Activated T-helper 9 cell treated with anti-CD3 and anti-CD28 coated beads, Interleukin-2, amount 50 U/mL, for 16 hours (primary cell): ENCODE data around the gene U2AF1L4.
"Not testable (repeated sequence)": the region's sequence is repeated elsewhere in the genome, so short reads cannot be mapped to it uniquely, and the experiment has no call there.

Experiments
- DNase-seq: peaks from one replicate; pipeline ENCODE4 v3.0.0-alpha.2; 2020; ENCODE audit warnings: low read depth

Gene U2AF1L4

DNA sequence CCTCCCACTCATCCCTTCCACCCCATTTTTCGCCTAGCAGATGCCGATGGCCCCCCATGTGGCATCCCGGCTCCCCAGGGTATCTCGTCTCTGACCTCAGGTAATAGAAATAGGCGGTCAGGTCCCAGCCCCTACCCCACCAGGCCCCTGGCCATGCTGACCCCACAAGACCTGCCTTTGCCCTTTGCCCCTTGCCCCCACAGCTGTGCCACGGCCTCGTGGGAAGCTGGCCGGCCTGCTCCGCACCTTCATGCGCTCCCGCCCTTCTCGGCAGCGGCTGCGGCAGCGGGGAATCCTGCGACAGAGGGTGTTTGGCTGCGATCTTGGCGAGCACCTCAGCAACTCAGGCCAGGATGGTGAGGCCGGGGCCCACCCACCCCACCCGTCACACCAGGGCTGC, 35.5 kb upstream of the U2AF1L4 start:
- no peak for DNase-seq

DNA sequence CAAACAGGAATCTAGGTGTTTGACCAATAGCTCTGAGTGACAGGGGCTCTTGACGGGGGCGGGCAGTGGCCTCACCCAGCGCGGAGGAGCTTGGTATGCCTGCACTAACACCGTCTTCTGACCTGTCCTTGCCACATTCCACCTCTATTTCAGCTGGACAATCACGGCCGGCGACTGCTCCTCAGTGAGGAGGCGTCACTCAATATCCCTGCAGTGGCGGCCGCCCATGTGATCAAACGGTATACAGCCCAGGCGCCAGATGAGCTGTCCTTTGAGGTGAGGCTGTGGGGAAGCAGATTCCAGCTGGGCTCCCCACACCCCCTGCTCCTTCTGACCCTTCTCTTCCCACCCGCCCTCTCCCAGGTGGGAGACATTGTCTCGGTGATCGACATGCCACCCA, 34.8 kb upstream of the U2AF1L4 start:
- no peak for DNase-seq

DNA sequence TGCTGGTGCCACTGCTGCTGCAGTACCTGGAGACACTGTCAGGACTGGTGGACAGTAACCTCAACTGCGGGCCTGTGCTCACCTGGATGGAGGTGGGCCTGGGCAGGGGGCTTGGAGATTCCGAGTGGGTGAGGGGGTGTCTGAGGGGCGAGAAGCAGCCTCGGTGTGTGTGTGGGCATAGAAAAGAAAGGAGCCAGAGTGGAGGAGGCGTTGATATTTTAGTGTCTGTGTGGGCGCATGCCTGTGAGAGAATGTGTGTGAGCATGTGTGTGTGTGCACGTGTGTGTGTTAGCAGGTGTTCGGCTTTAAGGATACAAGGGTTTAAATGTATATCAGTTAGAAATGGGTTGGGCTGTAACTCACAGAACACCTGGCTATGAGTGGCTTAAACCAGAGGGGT, 33.8 kb upstream of the U2AF1L4 start:
- no peak for DNase-seq

DNA sequence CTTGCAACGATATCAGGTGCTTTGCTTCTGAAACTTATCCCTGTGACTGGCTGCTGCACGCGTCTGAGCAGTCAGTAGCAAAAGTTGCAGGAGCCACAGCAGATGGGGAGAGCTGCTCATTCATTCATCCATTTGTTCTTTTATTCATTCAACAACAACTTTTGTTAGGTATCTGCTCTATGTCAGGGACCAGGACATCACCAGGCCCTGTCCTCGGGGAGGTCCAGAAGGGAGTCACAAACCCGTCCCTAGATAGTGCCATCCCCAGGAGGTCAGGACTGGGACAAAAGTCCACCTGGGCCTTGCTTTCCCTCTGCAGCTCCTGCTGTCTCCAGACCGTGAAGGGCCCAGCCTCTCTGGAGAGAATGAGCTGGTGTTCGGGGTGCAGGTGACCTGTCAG, 32.7 kb upstream of the U2AF1L4 start:
- DNase-seq = no peak

DNA sequence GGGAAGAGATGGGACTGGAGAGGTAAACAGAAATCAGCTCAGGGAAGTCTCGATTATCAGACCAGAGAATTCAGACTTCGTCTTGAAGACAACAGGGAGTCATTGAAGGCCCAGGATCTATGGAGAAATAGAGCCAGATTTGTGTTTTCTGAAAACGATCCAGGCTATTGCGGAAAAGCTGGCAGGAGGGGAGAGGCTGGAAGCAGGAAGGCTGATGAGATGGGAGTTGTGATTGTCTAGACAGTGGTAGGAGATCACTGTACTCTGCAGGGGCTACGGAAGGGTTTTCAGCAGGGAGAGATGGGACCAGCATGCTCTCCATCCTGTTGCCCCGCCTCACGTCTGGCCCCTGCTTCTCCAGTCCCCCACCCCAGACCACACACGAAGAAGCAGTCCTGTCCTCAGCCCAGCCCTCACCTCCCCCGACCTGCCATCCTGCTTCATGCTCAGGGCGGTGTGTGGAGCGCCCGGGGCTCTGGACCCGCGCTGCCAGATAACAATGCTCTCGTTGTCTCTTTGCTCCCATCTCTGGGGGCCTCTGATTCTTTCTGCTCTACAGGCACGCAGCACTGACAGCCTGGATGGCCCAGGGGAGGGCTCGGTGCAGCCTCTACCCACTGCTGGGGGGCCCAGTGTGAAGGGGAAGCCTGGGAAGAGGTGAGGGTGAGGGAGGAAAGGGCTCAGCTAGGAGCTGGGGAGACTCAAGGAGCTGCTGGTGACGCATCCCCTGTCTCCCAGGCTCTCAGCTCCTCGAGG, 32.0 kb upstream of the U2AF1L4 start:
- DNase-seq = no peak

GRCh38 chr19:35776102-35776788, 31.0 kb upstream of the U2AF1L4 start:
- DNase-seq = no peak

DNA sequence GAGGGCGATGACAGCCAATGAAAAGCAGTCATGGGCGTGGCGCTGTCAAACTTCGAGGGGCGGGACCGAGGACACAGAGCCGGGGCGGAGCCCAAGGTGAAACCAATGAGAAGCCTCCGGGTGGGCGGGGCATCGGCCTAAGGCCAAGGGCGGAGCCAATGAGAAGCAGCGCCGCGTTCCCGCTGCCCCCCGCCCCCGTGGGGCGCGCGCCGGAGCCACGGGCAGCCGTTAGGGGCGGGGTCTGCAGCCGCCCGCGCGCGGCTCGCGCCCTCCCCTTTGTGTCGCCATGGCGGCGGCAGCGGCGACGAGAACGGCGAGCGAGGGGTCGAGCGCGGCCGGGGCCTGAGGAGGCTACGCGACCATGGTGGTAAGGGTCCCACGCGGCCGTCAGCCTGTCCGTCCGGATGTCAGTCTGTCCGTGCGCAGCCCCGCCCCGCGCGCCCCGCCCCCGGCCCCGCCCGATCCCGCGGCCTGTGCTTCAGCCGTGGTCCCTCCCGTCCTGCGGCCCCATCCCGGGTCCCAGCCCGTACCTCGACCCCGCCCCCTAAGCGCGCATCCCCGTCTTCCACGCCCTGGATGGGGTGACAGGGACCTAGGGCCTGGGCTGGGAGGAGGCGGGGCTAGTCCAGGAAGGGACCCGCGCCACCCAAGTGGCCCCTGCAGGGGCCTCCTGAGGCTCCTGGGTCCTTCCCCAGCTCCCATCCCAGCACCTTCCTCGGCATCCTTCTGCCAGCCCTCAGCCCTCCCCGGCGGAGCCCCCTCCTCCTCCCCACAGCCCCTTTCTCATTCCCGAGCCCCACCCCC, 30.3 kb upstream of the U2AF1L4 start, which contains the start of gene ARHGAP33:
TSS of gene ARHGAP33 (plus strand) at position 267 of the 804 bp plus-strand sequence. CDS start at position 362, 95 bp downstream.
- DNase-seq = peak; percentile 97

GRCh38 chr19:35775046-35775297, 29.8 kb upstream of the U2AF1L4 start:
- no peak for DNase-seq

- no peak for DNase-seq
These were observed 29.2 kb upstream of the U2AF1L4 start for GRCh38 chr19:35774274-35775045.

- no peak for DNase-seq
These were observed 28.0 kb upstream of the U2AF1L4 start for GRCh38 chr19:35773020-35773806.

- not testable (repeated sequence) for DNase-seq
These were observed 27.1 kb upstream of the U2AF1L4 start for GRCh38 chr19:35772362-35772761.

DNA sequence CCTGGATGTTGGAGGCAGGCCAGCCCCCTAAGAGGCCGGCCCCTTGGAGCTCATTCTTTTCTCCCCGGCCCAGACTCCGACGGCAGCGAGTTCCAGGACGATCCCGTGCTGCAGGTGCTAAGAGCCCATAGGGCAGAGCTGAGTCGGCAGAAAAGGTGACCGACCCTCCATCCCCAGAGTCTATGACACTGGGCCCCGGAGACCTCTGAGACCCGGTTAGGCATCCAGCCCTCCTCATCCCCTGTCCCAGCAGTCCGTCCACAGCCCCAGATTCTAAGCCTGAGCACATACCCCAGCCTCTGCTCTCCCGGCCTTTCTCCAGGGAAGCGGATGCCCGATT, 22.8 kb upstream of the U2AF1L4 start:
- DNase-seq = no peak

GRCh38 chr19:35767288-35768081, 22.3 kb upstream of the U2AF1L4 start:
- DNase-seq = no peak

DNA sequence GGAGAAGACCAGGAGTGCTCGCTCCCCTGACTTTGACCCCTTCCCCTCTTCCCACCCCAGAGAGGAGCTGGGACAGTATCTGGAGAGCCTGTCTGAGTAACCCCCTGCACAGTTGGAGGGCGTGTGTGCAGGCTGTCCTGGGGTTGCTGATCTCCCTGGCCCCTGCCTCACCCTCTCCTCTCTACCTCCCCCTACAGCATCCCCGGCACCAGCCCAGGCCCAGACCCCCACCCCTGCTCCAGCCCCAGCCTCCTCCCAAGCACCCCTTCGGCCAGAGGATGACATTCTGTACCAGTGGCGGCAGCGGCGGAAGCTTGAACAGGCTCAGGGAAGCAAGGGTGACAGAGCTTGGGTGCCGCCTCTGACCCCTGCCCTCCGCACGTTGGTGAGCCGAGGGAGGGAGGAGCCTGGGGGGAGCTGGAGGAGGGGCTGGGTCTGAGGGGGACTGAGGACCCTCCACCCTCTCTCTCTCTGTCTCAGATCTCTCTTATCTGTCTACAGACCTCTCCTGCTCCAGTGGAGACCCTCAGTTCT, 21.4 kb upstream of the U2AF1L4 start:
- DNase-seq = no peak

GRCh38 chr19:35764432-35765315, 19.5 kb upstream of the U2AF1L4 start:
- DNase-seq = no peak

DNA sequence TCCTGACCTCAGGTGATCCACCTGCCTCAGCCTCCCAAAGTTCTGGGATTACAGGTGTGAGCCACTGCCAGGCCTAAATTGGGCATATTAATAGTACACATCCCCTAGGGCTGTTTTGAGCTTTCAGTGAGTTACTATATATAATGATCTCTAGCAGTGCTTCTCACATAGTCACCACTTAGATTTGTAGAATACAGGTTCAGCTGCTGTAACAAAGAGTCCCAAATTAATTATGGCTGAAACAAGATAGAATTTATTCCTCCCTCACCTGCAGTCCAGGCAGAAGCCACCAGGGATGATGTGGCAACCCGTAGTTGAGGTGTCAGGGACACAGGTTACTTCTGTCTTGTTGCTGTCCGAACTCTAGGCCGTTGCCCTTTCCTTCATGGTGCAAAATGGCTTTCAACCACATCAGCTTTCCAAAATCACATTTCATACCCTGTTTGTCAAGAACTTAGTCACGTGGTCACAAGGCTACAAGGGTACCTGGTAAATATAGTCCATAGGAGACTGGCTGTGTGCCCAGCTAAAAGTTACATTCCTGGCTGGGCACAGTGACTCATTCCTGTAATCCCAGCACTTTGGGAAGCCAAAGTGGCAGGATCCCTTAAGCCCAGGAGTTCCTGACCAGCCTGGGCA, 15.6 kb upstream of the U2AF1L4 start:
- no peak for DNase-seq

DNA sequence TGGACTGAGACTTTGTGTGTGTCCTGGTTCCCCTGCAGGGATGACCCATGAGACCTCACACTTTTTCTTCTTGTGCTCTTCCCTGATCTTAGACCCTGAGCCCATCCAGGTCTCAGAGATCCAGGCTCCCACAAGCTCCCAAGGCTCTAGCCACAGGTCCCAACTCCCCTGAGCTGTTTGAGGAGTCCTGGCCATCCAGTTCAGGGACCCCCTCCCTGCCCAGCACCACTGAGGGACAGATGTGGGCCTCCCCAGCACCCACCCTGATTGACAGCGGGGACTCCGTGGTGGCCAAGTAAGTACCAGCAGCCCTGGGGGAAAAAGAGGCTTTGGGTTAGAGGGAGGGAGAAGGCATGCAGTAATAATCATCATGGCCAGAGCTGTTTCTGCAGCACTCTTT, 14.5 kb upstream of the U2AF1L4 start:
- DNase-seq = no peak

DNA sequence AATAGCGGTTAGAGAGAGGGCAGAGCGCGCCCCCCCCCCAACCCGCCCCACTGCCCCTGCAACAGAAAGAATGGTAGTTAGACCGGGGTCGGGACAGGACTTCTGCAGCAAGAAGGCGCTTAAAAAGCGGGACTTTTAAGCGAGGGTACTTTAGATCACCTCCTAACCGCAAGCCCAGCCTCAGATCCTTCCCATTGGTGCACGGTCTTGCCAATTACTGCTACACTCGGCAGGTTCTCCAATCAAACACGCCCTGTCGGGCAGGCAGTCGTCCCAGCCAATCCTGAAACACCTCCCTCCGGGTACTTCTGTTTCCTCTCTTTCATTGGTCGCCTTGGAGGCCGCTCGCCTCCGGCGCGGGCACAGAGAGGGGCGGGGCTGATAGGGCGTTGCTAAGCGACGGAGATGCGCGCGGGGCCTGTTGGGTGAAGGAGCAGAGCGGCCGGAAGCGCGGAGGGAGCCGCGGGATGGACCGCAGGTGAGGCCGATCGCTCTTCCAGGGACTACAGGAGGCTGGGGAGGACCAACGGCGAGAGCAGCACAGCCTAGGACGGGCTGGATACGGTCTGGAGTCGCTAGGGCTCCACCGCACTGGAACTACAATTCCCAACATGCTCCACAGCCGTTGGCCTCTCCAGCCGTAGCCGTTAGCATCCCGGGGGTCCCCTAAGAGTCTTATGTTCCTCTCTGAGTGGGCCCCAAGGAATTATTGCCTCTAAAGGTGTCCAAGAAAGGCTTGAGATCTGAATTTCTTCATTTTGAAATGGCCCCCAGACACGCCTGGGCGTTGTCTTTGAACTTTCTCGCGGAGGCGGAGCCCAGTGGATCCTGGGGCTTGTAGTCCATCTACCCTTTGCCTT, 12.8 kb upstream of the U2AF1L4 start, which contains the start of gene PROSER3:
TSS of gene PROSER3 (plus strand) at position 428 of the 860 bp plus-strand sequence. CDS start at position 468, 40 bp downstream.
- peak; percentile 95 for DNase-seq
